AG04450 (cell line): ENCODE results near the gene EPB41L1. TPM values are rescaled to one million over a fixed set of nuclear protein-coding genes. Genes with fewer than 3 reads are reported as not detected.
A peak's percentile ranks its signal among the peaks of the same experiment; 100 is the strongest.

Experiments
- CTCF ChIA-PET: fragments of 300-600, 350-600 bp; formaldehyde crosslinking; extraction: SDS; loops from one replicate; lab custom pipeline; 2022; ENCODE audit warnings: antibody characterized with exemption, inconsistent platforms; lab: Charles Lee
- POLR2A ChIA-PET: fragments of 350-600 bp; formaldehyde crosslinking; extraction: SDS; loops from one replicate; lab custom pipeline; 2021; ENCODE audit warnings: antibody characterized with exemption, inconsistent platforms; lab: Yijun Ruan, JAX
- DNase-seq: peaks from one replicate; pipeline ENCODE4 v3.0.0-alpha.2; 2011; ENCODE audit warnings: low read depth, low spot score
- H3K27ac ChIP-seq: one replicate; pipeline ENCODE4 v1.5.1; 2012; ENCODE audit warnings: low read depth, low read length, control low read depth
- H3K27me3 ChIP-seq: one replicate; pipeline ENCODE4 v1.6.0; 2012; ENCODE audit warnings: low read length; ENCODE audit not compliant: control insufficient read depth, insufficient read depth
- H3K4me3 ChIP-seq: 2 replicates; pipeline ENCODE4 v1.5.1; 2011; ENCODE audit warnings: mild to moderate bottlenecking, low read depth, low read length, control low read depth
- H3K9me3 ChIP-seq: 2 replicates; pipeline ENCODE4 v1.5.1; 2012; ENCODE audit warnings: low read length; ENCODE audit not compliant: control insufficient read depth, insufficient read depth
- CTCF ChIP-seq: IDR thresholded peaks from 2 replicates; pipeline ENCODE4 v1.5.1; 2011; ENCODE audit warnings: low read depth, low read length, control low read depth, inconsistent platforms
- polyA plus RNA-seq: library from polyadenylated mRNA; depleted of rRNA; stranded (reverse); fragments of >200 nt; gene quantifications from 2 replicates; pipeline ENCODE4 v1.2.3, GENCODE V29; 2011

Gene EPB41L1
- polyA plus RNA-seq, 1 experiment: 17.8 TPM

- ChIA-PET CTCF (no interaction called here), POLR2A (no interaction called here)
Measured at GRCh38 chr20:36177716-36178115, 23.2 kb downstream of the EPB41L1 start.

GRCh38 chr20:36179170-36179945, 24.8 kb downstream of the EPB41L1 start:
- no peak for TF ChIP-seq CTCF
- POLR2A ChIA-PET: no interaction called here
- DNase-seq: no peak
- no peaks in the 10 kb centered on the region for H3K9me3 ChIP-seq
- H3K27ac ChIP-seq: no peak overlapping the region
- CTCF ChIA-PET: interaction anchor here (1.5 to 1.6 kb wide), 2 partner anchors 20 to 185 kb away, joined by 3 read pairs; no protein-coding TSS in a partner anchor
- H3K27me3 ChIP-seq: no peaks in the 10 kb centered on the region
- no peak overlapping the region for H3K4me3 ChIP-seq

More at GRCh38 chr20:36177716-36178115, 23.2 kb downstream of the EPB41L1 start:
- H3K4me3 ChIP-seq: no peak overlapping the region
- no peak for TF ChIP-seq CTCF
- DNase-seq: no peak
- H3K27ac ChIP-seq: no peak overlapping the region
- H3K9me3 ChIP-seq: no peaks in the 10 kb centered on the region
- no peaks in the 10 kb centered on the region for H3K27me3 ChIP-seq

DNA sequence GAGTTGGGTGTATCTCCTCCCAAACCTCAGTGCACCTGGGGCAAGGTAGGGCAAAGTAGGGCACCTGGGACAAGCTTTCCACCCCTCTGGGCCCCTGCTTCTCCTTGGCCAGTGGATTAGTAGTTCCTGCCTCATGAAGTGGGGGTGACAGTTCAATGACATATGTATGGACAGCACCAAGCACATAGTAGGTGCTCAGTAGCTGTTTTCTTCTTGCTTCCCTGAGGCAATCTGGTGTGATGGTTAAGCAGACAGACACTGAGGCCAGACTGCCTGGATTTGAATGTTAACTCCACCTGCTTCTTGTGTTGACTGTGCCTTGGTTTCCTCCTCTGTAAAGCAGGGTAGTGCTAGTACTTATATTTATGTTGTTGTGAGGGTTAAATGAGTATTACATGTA, 25.8 kb downstream of the EPB41L1 start:
- ChIA-PET CTCF (interaction anchor here (1.2 to 1.6 kb wide), 4 partner anchors 19 to 185 kb away, joined by 3 to 11 read pairs (median 4); no protein-coding TSS in a partner anchor), POLR2A (no interaction called here)
- Histone ChIP-seq H3K27me3 (no peaks in the 10 kb centered on the region), H3K27ac (no peak overlapping the region), H3K9me3 (no peaks in the 10 kb centered on the region), H3K4me3 (no peak overlapping the region)
- no peak for TF ChIP-seq CTCF
- no peak for DNase-seq

DNA sequence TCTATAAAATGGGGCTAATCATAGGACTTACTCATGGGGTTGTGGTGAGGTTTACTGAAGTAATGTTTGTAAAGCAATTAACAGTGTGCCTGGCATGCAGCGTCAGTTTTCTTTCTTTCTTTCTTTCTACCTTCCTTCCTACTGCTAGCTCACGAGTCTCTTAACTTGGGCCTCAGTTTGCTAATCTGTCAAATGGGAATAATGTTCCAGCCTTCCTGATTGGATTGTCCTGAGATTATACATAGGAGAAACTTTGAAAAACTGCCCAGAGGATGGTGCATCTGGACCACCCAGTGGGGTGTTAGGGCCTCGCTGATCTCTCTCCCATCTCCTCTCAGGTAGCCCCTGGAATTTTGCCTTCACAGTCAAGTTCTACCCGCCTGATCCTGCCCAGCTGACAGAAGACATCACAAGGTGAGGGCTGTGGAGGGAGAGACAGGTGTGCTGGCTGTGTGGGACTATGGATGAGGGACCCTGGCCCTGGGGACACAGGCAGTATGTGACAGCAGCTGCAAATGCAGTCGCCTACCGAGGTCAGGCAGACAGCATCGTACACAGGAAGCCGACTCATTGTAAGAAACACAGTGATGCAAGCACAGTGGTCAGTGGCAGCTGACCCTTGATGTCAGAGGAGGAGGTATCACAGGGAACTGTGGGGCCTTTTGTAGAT, 27.5 kb downstream of the EPB41L1 start:
- no peaks in the 10 kb centered on the region for H3K9me3 ChIP-seq
- ChIA-PET POLR2A (no interaction called here), CTCF (interaction anchor here (0.6 to 4.5 kb wide), 3 partner anchors 16 to 189 kb away, joined by 3 to 41 read pairs (median 4); no protein-coding TSS in a partner anchor)
- no peak for TF ChIP-seq CTCF
- H3K4me3 ChIP-seq: no peak overlapping the region
- H3K27ac ChIP-seq: no peak overlapping the region
- H3K27me3 ChIP-seq: no peaks in the 10 kb centered on the region
- DNase-seq: peak; percentile 21
